Keratinocyte (primary cell): ENCODE results near the gene ASTL. TPM values are rescaled to one million over a fixed set of nuclear protein-coding genes. Genes with fewer than 3 reads are reported as not detected.

Experiments
- DNase-seq: peaks from one replicate; pipeline ENCODE4 v3.0.0-alpha.2; 2011; ENCODE audit warnings: low read depth, missing footprints, low spot score
- FAIRE-seq: peaks from 2 replicates; lab custom pipeline; 2011; peaks lifted over from hg19 to GRCh38; lab: Jason Lieb, UNC
- H2AFZ ChIP-seq: 2 replicates; pipeline ENCODE4 v1.6.0; 2012; ENCODE audit warnings: low read length, control low read depth, inconsistent platforms; ENCODE audit not compliant: control insufficient read depth
- H3K27ac ChIP-seq: 2 replicates; pipeline ENCODE4 v1.5.1; 2011; ENCODE audit warnings: low read length; ENCODE audit not compliant: control insufficient read depth, insufficient read depth
- H3K27me3 ChIP-seq: 3 replicates; pipeline ENCODE4 v1.6.0; 2011; ENCODE audit warnings: low read length; ENCODE audit not compliant: control insufficient read depth, insufficient read depth; ENCODE audit errors: extremely low read depth
- H3K36me3 ChIP-seq, 2 experiments: 2 replicates in 1 of 2; 3 replicates in 1 of 2; pipeline ENCODE4 v1.5.1; 2011; ENCODE audit warnings: low read length in 2 of 2, mild to moderate bottlenecking in 1 of 2; ENCODE audit not compliant: control insufficient read depth in 2 of 2, insufficient read depth in 2 of 2; ENCODE audit errors: extremely low read depth in 1 of 2
- H3K4me1 ChIP-seq: 3 replicates; pipeline ENCODE4 v1.5.1; 2011; ENCODE audit warnings: low read length; ENCODE audit not compliant: control insufficient read depth, insufficient read depth; ENCODE audit errors: extremely low read depth
- H3K4me2 ChIP-seq: 3 replicates; pipeline ENCODE4 v1.6.0; 2011; ENCODE audit warnings: low read depth, low read length; ENCODE audit not compliant: control insufficient read depth, insufficient read depth; ENCODE audit errors: extremely low read depth
- H3K4me3 ChIP-seq, 3 experiments: fragments of 200-600 bp in 1 of 3; sonication (generic) in 1 of 3; 2 replicates in 2 of 3; 3 replicates in 1 of 3; pipeline ENCODE4 v1.5.1; 2011 to 2016; ENCODE audit warnings: low read length in 3 of 3, mild to moderate bottlenecking in 3 of 3, control low read depth in 2 of 3, inconsistent platforms in 1 of 3, low read depth in 1 of 3, mixed read lengths in 1 of 3, mixed run types in 1 of 3, moderate library complexity in 1 of 3; ENCODE audit not compliant: control insufficient read depth in 2 of 3, insufficient read depth in 2 of 3; ENCODE audit errors: extremely low read depth in 1 of 3
- H3K79me2 ChIP-seq: 2 replicates; pipeline ENCODE4 v1.6.0; 2012; ENCODE audit warnings: low read length; ENCODE audit not compliant: control insufficient read depth, insufficient read depth
- H3K9ac ChIP-seq: 3 replicates; pipeline ENCODE4 v1.6.0; 2011; ENCODE audit warnings: low read length; ENCODE audit not compliant: control insufficient read depth, insufficient read depth; ENCODE audit errors: extremely low read depth
- H3K9me1 ChIP-seq: 3 replicates; pipeline ENCODE4 v1.6.0; 2011; ENCODE audit warnings: low read length; ENCODE audit not compliant: control insufficient read depth, insufficient read depth; ENCODE audit errors: extremely low read depth
- H3K9me3 ChIP-seq: 2 replicates; pipeline ENCODE4 v1.5.1; 2012; ENCODE audit warnings: low read depth, low read length; ENCODE audit not compliant: control insufficient read depth
- H4K20me1 ChIP-seq: 3 replicates; pipeline ENCODE4 v1.6.0; 2011; ENCODE audit warnings: low read length; ENCODE audit not compliant: control insufficient read depth, insufficient read depth; ENCODE audit errors: extremely low read depth
- EZH2 ChIP-seq: IDR thresholded peaks from one replicate; pipeline ENCODE4 v1.6.1; 2012; ENCODE audit warnings: inconsistent platforms, mild to moderate bottlenecking, low read length, moderate library complexity
- dilution Hi-C: fragments of 300-500 bp; cut with MboI; formaldehyde crosslinking; loops from one replicate; pipeline ENCODE4 v1.7.0; 2020; ENCODE audit warnings: low sequenced_read_pairs; ENCODE audit not compliant: extremely low pct_ligation_motif_present
- polyA minus RNA-seq, 3 experiments: library from RNA; depleted of rRNA, polyadenylated mRNA; stranded (reverse); fragments of >200 nt; gene quantifications; 1 replicate in 1 of 3; 2 replicates in 1 of 3; 3 replicates in 1 of 3; pipeline ENCODE4 v1.2.3, GENCODE V29; 2011
- polyA plus RNA-seq, 5 experiments: library from polyadenylated mRNA; depleted of rRNA in 3 of 5; stranded (reverse) in 3 of 5; stranded (forward) in 1 of 5; unstranded in 1 of 5; fragments of >200 nt; gene quantifications; 1 replicate in 1 of 5; 2 replicates in 3 of 5; 3 replicates in 1 of 5; pipeline versions ENCODE4 v1.2.1 to v1.2.3, GENCODE V29; 2011 to 2012; ENCODE audit warnings: missing spikeins in 2 of 5, low read depth in 1 of 5, low replicate concordance in 1 of 5
- TF ChIP-seq, protein P1 (sequence below), 3 experiments: IDR thresholded peaks in 1 of 3; conservative IDR thresholded peaks in 1 of 3; optimal IDR thresholded peaks in 1 of 3; 2 replicates in 2 of 3; 3 replicates in 1 of 3; pipeline versions ENCODE3 to v1.5.1; 2011; ENCODE audit warnings: low read length in 3 of 3, mild to moderate bottlenecking in 3 of 3, moderate library complexity in 2 of 3, control low read depth in 1 of 3, inconsistent platforms in 1 of 3; ENCODE audit not compliant: insufficient read depth in 2 of 3; ENCODE audit errors: extremely low read depth in 1 of 3

ASTL gene
- polyA plus RNA-seq: not detected in 3 replicates
- not detected for polyA plus RNA-seq (2011; ENCODE audit: low read depth)
- not detected in 2 replicates for polyA plus RNA-seq (2011; cell fraction: cytosol; rRNA removed)
- not detected in 2 replicates for polyA plus RNA-seq (2011; cell fraction: nucleus; rRNA removed)
- polyA plus RNA-seq (2012; ENCODE audit: low replicate concordance): 0.13 TPM in 1 of 2 replicates, not detected in the other
- not detected in 3 replicates for polyA minus RNA-seq
- polyA minus RNA-seq (2011; cell fraction: cytosol; rRNA and poly(A)+ RNA removed): not detected
- polyA minus RNA-seq (2011; cell fraction: nucleus; rRNA and poly(A)+ RNA removed): not detected in 2 replicates

DNA sequence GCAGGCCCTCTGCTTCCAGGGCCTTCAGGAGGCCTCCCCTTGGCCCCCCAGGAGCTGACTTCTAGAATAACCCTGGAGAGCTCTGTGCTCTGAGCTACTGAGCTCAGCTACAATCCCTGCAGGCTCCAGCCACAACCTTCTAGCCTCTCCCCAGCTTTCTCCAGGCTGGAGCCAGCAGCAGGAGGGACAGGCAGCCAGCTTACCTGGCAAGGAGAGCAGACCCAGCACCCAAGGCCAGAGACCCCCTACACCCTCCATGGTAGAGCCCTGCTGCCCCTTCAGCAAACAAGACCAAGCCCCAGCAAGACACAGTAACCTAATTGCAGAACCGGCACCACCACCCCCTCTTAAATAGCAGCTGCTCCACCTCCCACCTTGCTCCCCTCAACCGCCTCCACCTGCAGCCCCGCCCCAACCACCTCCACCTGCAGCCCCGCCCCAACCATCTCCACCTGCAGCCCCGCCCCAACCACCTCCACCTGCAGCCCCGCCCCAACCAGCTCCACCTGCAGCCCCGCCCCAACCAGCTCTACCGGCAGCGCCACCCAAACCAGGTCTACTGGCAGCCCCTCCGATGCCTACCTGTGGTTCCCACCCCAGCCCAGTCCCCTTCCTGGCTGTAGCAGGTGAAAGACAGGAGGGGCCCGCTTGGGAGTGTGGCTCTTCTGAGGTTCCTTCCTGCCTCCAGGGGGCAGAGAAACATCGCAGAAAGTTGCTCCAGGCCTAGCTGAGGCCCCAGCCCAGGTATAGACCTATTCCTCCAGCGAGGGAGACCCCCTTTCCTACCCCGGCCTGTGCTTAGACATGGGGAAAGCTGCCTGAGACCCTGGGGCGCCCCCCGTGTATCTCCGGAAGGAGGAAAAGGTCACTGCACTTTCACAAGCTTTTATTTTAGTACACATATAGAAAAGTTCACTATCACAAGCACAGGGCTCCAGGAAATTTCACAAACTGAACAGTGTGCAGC, at the start of gene ASTL:
ASTL (minus strand) TSS at position 324 of the 967 bp plus-strand sequence; CDS start at position 258, 66 bp downstream.
- H3K27ac ChIP-seq: no peak within 1 kb of the TSS
- DNase-seq (no peak), FAIRE-seq (no peak)

GRCh38 chr2:96186562-96186961, 48.3 kb upstream of the ASTL start:
- TF ChIP-seq, protein P1, sequence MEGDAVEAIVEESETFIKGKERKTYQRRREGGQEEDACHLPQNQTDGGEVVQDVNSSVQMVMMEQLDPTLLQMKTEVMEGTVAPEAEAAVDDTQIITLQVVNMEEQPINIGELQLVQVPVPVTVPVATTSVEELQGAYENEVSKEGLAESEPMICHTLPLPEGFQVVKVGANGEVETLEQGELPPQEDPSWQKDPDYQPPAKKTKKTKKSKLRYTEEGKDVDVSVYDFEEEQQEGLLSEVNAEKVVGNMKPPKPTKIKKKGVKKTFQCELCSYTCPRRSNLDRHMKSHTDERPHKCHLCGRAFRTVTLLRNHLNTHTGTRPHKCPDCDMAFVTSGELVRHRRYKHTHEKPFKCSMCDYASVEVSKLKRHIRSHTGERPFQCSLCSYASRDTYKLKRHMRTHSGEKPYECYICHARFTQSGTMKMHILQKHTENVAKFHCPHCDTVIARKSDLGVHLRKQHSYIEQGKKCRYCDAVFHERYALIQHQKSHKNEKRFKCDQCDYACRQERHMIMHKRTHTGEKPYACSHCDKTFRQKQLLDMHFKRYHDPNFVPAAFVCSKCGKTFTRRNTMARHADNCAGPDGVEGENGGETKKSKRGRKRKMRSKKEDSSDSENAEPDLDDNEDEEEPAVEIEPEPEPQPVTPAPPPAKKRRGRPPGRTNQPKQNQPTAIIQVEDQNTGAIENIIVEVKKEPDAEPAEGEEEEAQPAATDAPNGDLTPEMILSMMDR (optimal IDR thresholded peaks at IDR 0.05 in 1 of 3, IDR thresholded peaks at IDR 0.05 in 1 of 3, conservative IDR thresholded peaks at IDR 0.05 in 1 of 3; ENCODE audit: extremely low read depth in 1 of 3, insufficient read depth in 2 of 3, low read length in 3 of 3): no peak
- no peak for TF ChIP-seq EZH2
- no peak overlapping the region for H3K4me3 ChIP-seq
- H3K27ac ChIP-seq: no peak overlapping the region
- no peaks in the 10 kb centered on the region for H3K4me1 ChIP-seq
- no peak overlapping the region for H3K4me2 ChIP-seq
- DNase-seq (no peak), FAIRE-seq (no peak)
- no peak overlapping the region for H3K9ac ChIP-seq
- H2AFZ ChIP-seq: no peak overlapping the region
- peaks cover 33 to 36% of the 10 kb centered on the region in 2 experiments for H3K36me3 ChIP-seq
- dilution Hi-C loops: no loop called here
- no peaks in the 10 kb centered on the region for H3K9me3 ChIP-seq
- H4K20me1 ChIP-seq: no peaks in the 10 kb centered on the region
- H3K9me1 ChIP-seq: no peaks in the 10 kb centered on the region
- no peaks in the 10 kb centered on the region for H3K27me3 ChIP-seq
- H3K79me2 ChIP-seq: no peaks in the 10 kb centered on the region

More for the DNA sequence above, at the start of gene ASTL:
- Histone ChIP-seq H3K9me3 (no peaks in the 10 kb centered on the region), H3K9me1 (no peaks in the 10 kb centered on the region), H3K27me3 (peaks cover 19% of the 10 kb centered on the region), H3K9ac (no peak within 1 kb of the TSS), H3K36me3 (no peaks in the 10 kb centered on the region), H3K79me2 (no peaks in the 10 kb centered on the region), H3K4me1 (no peaks in the 10 kb centered on the region), H3K4me3 (no peak within 1 kb of the TSS), H3K4me2 (no peak within 1 kb of the TSS), H2AFZ (no peak within 1 kb of the TSS), H4K20me1 (no peaks in the 10 kb centered on the region)
- TF ChIP-seq EZH2: no peak
- TF ChIP-seq, protein P1 (optimal IDR thresholded peaks at IDR 0.05 in 1 of 3, IDR thresholded peaks at IDR 0.05 in 1 of 3, conservative IDR thresholded peaks at IDR 0.05 in 1 of 3; ENCODE audit: extremely low read depth in 1 of 3, insufficient read depth in 2 of 3, low read length in 3 of 3): peak in 2 of 3 experiments; percentile 43 to 58
- dilution Hi-C loops: no loop called here
